GM21360 (cell line): ENCODE results near the gene SLC16A3.
A peak's percentile ranks its signal among the peaks of the same experiment; 100 is the strongest.
"Not testable (repeated sequence)": the region's sequence is repeated elsewhere in the genome, so short reads cannot be mapped to it uniquely, and the experiment has no call there.

Experiments used
- ATAC-seq: cut with Tn5 transposase; IDR thresholded peaks from one replicate; pipeline ENCODE4 v1.9.1; 2021; ENCODE audit warnings: mild to moderate bottlenecking, moderate library complexity; ENCODE audit not compliant: unreplicated experiment

SLC16A3 gene

DNA sequence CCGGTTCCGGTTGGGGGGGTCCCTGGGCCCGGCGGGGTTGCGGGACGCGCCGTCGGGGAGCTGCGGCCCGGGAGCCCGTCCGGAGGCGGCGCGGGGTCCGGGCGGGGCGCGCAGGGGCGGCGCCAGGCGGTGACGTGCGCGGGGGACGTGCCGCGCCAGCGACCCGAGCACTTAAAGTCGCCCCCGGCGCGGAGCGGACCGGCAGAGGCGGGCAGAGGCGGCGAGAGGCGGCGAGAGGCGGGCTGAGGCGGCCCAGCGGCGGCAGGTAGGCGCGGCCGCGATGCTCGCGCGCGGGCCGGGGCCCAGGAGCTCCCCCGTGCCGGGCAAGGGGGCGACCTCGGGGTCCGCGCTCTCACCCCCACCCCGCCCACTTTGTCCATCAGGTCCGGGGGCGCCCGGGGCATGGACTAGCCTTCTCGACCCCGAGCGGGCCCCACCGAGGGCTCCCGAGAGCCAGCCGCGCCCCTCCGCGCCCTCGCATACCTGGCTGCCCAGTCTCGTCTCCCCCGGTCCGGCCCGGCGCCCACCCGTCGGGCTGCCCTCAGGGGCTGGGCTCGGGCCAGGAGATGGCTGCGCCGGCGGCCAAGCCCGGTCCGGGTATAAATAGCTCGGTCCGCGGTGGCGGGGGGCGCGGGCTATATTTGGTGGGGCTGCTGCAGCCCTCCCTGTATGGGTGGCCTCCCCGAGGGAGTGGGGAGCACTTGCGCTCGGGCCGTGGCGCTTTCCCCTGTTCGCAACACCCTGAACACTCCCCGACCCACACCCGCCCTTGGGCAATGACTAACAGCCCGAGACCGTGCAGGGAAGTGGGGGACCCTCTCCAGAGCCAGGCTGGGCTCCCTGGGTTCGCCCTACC lies at the start of gene SLC16A3:
SLC16A3 (plus strand) TSS at position 201 of the 856 bp plus-strand sequence. CDS start 6,967 bp downstream, outside the sequence.
- ATAC-seq, result peak; percentile 45

DNA sequence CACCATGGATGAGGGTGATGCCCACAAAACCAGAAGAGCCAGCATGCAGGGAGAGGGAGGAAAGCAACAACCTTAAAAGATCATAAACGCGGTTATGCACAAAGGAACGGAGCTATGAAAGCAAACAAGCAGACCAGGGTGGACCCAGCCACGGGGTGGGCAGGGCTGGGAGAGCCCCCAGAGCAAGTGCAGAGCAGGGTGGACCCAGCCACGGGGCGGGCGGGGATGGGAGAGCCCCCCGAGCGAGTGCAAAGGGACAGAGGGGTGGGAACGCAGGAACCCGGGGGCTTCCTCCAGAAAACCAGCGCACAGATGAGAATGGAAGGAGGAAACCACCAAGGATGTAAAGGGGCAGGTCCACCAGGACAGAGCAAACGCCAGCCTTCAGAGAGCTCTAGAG lies 49.4 kb upstream of the SLC16A3 start:
- ATAC-seq, result no peak

DNA sequence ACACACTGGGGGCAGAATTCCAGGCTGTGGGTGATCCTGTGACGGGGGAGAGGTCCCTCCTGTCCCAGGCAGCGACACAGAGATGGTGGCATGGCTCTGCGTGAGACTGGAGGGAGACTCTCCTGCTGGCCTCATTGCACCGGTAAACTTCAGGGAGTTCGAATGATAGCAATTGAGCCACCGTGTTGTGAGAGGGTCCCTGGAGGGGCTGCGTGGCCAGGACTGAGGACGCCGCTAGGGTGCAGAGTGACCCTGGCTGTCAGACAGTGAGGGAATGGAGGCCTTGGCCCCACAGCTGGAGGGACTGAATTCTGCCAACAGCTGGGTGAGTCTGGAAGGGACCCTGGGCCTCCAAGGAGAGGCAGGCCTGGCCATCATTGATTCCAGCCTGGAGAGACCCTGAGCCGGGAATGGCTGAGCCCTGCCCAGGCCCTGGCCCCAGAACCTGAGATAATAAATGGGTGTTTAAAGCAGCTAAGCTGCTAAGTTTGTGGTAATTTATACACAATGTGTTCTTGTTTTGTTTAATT lies 48.8 kb upstream of the SLC16A3 start:
- no peak for ATAC-seq

- ATAC-seq, result no peak
These were observed 47.9 kb upstream of the SLC16A3 start for GRCh38 chr17:82180776-82181528.

GRCh38 chr17:82184761-82185160 lies 44.1 kb upstream of the SLC16A3 start:
- no peak for ATAC-seq

GRCh38 chr17:82186221-82186620 lies 42.6 kb upstream of the SLC16A3 start:
- ATAC-seq, result no peak

- ATAC-seq, result no peak
These were observed 41.3 kb upstream of the SLC16A3 start for GRCh38 chr17:82187500-82187899.

DNA sequence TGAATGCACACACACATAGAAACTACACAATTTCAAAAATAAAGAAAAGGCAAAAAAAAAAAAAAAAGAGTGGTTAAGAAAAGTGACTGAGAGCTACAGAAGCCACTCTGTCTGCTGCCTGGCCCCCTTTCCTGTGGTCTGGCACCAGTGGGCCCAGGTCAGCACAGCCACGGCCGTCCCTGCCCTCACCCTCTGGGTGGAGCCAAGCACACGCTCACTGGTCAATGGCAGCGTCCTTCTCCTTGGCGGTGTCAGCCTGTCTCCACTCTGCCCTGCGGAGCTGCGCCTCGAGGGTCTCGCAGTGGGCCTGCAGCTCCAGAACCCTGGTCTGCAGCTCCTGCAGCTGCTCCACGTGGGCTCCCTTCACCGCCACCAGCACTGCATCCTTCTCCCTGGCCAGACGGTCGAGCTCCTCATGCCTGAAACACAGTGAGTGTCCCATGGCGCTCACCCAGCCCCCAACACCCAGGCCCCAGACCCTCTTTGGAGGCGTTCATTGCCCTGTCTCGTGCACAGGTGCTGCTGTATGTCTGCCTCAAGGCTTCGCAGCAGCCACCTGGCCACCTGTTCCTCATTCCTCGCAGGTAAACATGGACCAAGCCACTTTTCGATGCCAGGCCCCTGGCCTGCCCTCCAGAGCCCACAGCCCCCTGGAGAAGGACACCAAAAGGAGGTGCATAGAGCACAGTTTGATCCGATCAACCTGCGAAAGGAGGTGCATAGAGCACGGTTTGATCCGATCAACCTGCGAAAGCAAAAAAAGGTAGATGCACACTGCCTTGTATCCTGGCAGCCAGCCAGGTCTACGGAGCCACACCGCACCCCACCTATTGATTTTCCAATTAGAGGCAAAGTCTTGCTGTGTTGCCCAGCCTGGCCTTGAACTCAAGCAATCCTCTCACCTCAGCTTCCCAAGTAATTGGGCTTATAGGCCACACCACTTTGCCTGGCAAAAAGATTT lies 40.6 kb upstream of the SLC16A3 start:
- no peak for ATAC-seq

DNA sequence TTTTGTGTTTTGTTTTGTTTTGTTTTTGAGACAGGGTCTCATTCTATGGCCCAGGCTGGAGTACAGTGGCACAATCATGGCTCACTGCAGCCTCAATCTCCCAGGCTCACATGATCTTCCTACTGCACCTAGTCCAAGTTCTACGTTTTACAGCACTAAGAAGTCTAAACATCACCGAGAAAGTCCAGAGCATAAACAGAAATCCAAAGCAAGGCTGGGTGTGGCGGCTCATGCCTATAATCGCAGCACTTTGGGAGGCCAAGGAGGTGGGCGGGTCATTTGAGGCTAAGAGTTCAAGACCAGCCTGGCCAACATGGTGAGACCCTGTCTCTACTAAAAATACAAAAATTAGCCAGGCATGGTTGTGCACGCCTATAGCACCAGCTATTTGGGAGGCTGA lies 35.8 kb upstream of the SLC16A3 start:
- not testable (repeated sequence) for ATAC-seq

DNA sequence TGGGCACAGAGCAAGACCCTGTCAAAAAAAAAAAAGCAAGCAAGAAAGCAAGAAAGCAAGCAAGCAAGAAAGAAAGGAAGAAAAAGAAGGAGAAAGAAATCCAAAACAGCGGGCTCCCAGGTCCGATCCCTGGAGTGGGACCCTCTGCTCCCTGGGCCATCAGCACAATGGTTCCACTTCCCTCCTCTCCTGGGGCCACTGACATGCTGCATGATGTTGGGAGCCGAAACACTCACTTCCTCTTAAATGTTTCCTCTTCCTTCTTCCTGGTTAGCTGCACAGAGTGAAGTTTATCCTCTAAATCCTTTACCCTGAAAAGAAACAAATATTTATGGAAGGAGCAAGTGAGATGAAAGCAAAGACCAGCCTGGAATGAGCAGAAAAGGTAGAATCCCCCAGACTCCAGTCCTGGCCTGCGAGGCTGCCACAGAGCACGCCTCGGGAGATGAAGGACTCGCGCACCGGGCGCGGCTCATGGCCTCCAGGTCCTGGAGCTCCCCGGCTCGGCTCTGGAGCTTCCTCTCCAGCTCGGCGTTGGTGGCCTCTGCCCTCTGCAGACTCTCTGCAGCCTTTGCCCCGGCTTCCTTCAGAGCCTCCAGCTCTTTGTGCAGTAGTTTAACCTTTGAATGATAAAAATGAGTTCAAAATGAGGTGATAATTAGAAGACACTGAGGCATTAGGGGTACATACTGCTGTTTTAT lies 35.2 kb upstream of the SLC16A3 start:
- ATAC-seq, result no peak

GRCh38 chr17:82194765-82195164 lies 34.1 kb upstream of the SLC16A3 start:
- ATAC-seq, result no peak

- ATAC-seq, result no peak
These were observed 32.9 kb upstream of the SLC16A3 start for GRCh38 chr17:82195675-82196672.

DNA sequence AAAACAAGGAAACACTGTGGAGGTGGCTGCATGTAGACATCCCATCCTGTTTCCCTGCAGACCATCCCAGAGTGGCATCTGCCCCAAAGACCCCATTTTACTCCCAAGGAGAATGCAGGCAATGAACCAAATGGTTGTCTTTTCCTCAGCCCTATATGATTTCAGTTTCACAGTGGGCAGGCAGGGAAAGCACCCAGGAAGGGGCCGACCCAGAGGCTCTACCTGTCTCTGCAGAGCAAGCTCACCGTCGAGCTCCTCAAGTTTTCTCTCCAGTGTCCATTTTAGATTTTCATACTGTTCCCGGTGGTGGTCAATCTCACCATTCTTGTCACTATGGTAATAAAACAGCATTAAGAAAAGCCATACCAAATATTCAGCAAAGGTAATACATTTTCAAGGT lies 30.8 kb upstream of the SLC16A3 start:
- no peak for ATAC-seq

- ATAC-seq, result no peak
These were observed 29.3 kb upstream of the SLC16A3 start for GRCh38 chr17:82199496-82199895.

GRCh38 chr17:82200135-82200534 lies 28.7 kb upstream of the SLC16A3 start:
- no peak for ATAC-seq

- ATAC-seq, result no peak
These were observed 27.9 kb upstream of the SLC16A3 start for GRCh38 chr17:82200743-82201497.

DNA sequence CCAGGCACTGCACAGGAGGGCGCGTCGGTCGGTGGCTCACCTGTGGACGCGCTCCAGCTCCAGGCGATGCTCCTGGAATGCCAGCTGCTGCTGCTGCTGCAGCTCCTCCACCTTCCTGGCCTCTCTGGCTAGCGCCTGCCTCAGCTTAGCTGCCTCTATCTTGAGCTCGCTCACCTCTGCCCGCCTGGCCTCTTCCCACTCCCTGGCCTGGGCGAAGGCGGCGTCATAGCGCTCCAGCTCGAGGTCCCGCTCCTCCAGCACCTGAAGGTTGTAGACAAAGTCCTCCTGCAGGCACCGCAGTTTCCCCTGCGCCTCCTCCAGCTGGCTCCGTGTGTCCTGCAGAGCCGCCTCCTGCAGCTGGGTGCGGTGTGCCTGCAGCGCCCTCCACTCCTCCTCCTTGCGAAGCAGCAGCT lies 27.3 kb upstream of the SLC16A3 start:
- no peak for ATAC-seq

DNA sequence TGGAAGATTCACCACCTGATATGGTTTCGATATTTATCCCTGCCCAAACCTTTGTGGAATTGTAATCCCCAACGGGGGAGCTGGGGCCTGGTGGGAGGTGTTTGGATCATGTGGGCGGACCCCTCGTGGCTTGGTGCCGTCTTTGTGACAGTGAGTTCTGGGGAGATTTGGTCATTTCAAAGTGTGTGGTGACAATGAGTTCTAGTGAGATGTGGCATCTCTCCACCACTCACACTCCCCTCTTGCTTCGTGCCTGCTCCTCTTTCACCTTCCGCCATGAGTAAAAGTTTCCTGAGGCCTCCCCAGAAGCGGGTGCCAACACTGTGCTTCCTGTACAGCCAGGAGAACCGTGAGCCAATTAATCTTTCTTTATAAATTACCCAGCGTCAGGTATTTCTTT lies 25.9 kb upstream of the SLC16A3 start:
- no peak for ATAC-seq
